ENCODE results near the gene HEMK1.

- TF ChIP-seq CTCF (IDR thresholded peaks at IDR 0.05) = no peak
- TF ChIP-seq POLR2A (IDR thresholded peaks at IDR 0.05) = no peak
- no peak for TF ChIP-seq POLR2AphosphoS5 (IDR thresholded peaks at IDR 0.05)
- TF ChIP-seq EP300 (IDR thresholded peaks at IDR 0.05) = no peak
Measured at GRCh38 chr3:50585919-50586762, 16.8 kb downstream of the HEMK1 start.

All from upper lobe of left lung (tissue), 4 donors.